ENCODE data around the gene NECAP2.
"Not testable (repeated sequence)": the region's sequence is repeated elsewhere in the genome, so short reads cannot be mapped to it uniquely, and the experiment has no call there.

NECAP2 gene

DNA sequence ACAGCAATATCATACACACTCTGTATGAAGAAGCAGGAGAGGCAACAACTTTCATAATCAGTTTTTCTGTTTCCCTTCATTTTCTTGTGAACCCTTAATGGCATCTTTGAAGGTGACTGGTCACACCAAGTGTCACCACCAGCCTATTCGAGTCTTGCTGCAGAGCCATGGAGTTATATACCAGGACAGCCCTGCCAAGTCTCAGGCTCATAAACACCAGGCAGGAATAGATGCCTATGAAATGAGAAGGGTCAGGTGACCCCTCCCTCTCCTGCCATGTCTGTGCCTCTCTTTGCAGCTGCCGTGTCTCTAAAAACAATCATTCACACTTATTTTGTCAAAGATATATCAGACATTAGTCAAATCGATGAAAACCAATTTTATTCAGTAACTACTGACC lies 28.0 kb downstream of the NECAP2 start:
- H3K36me3 Mint-ChIP-seq (ENCODE audit: low read depth) = peaks cover 61% of the 10 kb centered on the region
- H3K27ac Mint-ChIP-seq = no peak overlapping the region
- peaks cover 5% of the 10 kb centered on the region for H3K4me1 Mint-ChIP-seq
- H3K9me3 Mint-ChIP-seq = no peaks in the 10 kb centered on the region
- H3K27me3 Mint-ChIP-seq (ENCODE audit: low read depth) = no peaks in the 10 kb centered on the region
- TF ChIP-seq, protein P1, sequence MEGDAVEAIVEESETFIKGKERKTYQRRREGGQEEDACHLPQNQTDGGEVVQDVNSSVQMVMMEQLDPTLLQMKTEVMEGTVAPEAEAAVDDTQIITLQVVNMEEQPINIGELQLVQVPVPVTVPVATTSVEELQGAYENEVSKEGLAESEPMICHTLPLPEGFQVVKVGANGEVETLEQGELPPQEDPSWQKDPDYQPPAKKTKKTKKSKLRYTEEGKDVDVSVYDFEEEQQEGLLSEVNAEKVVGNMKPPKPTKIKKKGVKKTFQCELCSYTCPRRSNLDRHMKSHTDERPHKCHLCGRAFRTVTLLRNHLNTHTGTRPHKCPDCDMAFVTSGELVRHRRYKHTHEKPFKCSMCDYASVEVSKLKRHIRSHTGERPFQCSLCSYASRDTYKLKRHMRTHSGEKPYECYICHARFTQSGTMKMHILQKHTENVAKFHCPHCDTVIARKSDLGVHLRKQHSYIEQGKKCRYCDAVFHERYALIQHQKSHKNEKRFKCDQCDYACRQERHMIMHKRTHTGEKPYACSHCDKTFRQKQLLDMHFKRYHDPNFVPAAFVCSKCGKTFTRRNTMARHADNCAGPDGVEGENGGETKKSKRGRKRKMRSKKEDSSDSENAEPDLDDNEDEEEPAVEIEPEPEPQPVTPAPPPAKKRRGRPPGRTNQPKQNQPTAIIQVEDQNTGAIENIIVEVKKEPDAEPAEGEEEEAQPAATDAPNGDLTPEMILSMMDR (IDR thresholded peaks at IDR 0.05; ENCODE audit: unreplicated experiment in 3 of 3) = no peak
- H3K4me3 Mint-ChIP-seq = no peak overlapping the region

- H3K36me3 Mint-ChIP-seq (ENCODE audit: low read depth) = peaks cover 46% of the 10 kb centered on the region
- H3K27ac Mint-ChIP-seq = no peak overlapping the region
- H3K4me1 Mint-ChIP-seq = no peaks in the 10 kb centered on the region
- H3K9me3 Mint-ChIP-seq = no peaks in the 10 kb centered on the region
- TF ChIP-seq, protein P1 (IDR thresholded peaks at IDR 0.05; ENCODE audit: unreplicated experiment in 3 of 3) = no peak
- no peaks in the 10 kb centered on the region for H3K27me3 Mint-ChIP-seq (ENCODE audit: low read depth)
- H3K4me3 Mint-ChIP-seq = no peak overlapping the region
Measured at GRCh38 chr1:16474166-16474800, 33.8 kb downstream of the NECAP2 start.

DNA sequence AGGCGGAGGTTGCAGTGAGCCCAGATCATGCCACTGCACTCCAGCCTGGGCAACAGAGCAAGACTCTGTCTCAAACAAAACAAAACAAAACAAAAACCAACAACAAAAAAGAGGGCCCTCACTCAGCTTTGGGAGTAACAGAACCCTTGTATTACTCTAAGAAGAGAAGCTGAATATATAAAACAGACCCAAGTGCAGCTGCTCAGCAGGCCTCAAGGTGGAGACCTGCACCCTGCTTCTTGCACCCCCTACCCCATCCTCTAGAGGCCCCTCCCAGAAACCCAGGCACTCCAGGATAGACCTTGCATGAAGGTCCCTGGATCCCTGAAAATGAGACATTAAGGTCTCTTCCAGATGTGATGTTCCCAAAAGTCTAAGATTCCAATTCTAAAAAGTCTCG lies 34.4 kb downstream of the NECAP2 start:
- peaks cover 41% of the 10 kb centered on the region for H3K36me3 Mint-ChIP-seq (ENCODE audit: low read depth)
- not testable (repeated sequence) for H3K9me3 Mint-ChIP-seq; H3K27ac Mint-ChIP-seq; H3K27me3 Mint-ChIP-seq (ENCODE audit: low read depth); H3K4me1 Mint-ChIP-seq; H3K4me3 Mint-ChIP-seq

DNA sequence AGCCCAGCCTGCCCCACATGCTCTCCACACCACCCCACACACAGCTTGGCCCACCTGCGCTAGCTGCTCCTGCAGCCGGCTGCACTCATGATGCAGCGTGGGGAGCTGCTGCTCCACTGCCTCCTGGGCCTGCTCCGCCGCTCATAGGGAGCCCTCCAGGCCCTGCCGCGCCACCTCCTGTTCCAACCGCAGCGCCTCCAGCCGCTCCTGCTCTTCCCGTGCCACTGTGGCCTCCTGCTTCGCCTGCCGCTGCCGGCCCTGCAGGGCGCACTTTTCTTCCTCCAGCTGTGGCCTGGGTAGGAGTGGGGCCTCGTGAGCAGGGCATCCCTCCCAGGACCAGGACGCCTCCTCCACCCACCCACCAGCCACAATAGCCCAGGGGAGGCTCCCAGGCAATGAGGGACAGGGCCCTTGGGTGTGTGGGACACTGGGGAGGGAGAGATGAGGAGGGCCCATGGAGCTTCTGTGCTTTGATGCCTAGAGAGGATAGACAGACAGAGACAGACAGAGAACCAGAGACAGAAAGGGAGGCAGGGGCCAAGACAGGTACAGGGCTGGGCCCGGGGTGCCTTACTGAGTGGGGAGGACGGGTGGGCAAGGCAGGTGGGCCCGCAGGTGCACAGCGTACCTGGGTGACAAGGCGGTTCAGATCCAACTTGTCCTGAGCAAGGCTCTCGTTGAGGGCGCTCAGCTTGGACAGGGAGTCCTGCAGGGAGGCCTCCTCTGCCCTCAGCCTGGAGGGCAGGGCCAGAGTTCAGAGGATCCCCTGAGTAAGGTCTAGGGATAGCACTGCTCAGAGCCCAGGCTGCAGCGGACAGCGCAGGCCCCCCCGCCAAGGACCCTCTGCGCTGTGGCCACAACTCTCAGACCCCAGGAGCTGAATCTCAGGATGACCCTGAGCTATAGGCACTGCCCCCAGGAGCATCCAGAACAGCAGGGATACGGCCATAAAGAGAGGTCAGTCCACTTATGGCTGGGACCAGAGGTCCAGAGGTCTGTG lies 35.5 kb downstream of the NECAP2 start:
- H3K36me3 Mint-ChIP-seq (ENCODE audit: low read depth) = peaks cover 43% of the 10 kb centered on the region
- H3K4me3 Mint-ChIP-seq; H3K27ac Mint-ChIP-seq; H3K9me3 Mint-ChIP-seq; H3K4me1 Mint-ChIP-seq; H3K27me3 Mint-ChIP-seq (ENCODE audit: low read depth): not testable (repeated sequence)

DNA sequence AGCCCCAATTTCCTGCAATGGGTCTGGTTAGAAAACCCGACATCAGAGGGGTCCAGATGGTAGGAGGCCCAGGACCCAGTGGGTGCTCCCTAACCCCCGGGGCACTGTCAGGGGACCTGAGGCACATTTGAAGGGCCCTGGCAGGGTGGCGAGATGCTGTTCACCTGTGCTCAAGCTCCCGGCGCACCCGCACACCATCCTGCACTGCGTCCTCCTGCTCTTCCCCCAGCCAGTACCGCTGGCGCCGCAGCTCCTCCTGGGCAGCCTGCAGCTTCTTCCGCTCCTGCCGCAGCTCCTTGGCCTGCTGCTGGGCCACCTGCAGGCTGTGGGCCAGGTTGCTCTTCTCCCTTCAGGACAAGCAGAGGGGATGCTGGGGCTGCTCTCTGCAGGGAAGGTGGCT lies 37.6 kb downstream of the NECAP2 start:
- H3K9me3 Mint-ChIP-seq = no peaks in the 10 kb centered on the region
- no peak overlapping the region for H3K27ac Mint-ChIP-seq
- TF ChIP-seq, protein P1 (IDR thresholded peaks at IDR 0.05; ENCODE audit: unreplicated experiment in 3 of 3) = no peak
- no peaks in the 10 kb centered on the region for H3K27me3 Mint-ChIP-seq (ENCODE audit: low read depth)
- peaks cover 40% of the 10 kb centered on the region for H3K36me3 Mint-ChIP-seq (ENCODE audit: low read depth)
- H3K4me3 Mint-ChIP-seq = no peak overlapping the region
- no peaks in the 10 kb centered on the region for H3K4me1 Mint-ChIP-seq

- H3K4me3 Mint-ChIP-seq; H3K27ac Mint-ChIP-seq; H3K4me1 Mint-ChIP-seq; H3K27me3 Mint-ChIP-seq (ENCODE audit: low read depth); H3K9me3 Mint-ChIP-seq: not testable (repeated sequence)
- peaks cover 33% of the 10 kb centered on the region for H3K36me3 Mint-ChIP-seq (ENCODE audit: low read depth)
Measured at GRCh38 chr1:16483146-16483545, 42.6 kb downstream of the NECAP2 start.

- H3K4me1 Mint-ChIP-seq; H3K27me3 Mint-ChIP-seq (ENCODE audit: low read depth); H3K4me3 Mint-ChIP-seq; H3K9me3 Mint-ChIP-seq; H3K27ac Mint-ChIP-seq: not testable (repeated sequence)
- H3K36me3 Mint-ChIP-seq (ENCODE audit: low read depth) = peaks cover 34% of the 10 kb centered on the region
Measured at GRCh38 chr1:16483639-16484500, 43.3 kb downstream of the NECAP2 start.
